HTERT RPE-1 (cell line): ENCODE data around the gene ANGPT4.
"Not testable (repeated sequence)": the region's sequence is repeated elsewhere in the genome, so short reads cannot be mapped to it uniquely, and the experiment has no call there.

Experiments
- in situ Hi-C: fragments of 300-500 bp; cut with MboI; formaldehyde crosslinking; loops from 4 replicates; pipeline ENCODE4 v1.14.3; 2020; ENCODE audit warnings: low sequenced_read_pairs

The ANGPT4 gene

DNA sequence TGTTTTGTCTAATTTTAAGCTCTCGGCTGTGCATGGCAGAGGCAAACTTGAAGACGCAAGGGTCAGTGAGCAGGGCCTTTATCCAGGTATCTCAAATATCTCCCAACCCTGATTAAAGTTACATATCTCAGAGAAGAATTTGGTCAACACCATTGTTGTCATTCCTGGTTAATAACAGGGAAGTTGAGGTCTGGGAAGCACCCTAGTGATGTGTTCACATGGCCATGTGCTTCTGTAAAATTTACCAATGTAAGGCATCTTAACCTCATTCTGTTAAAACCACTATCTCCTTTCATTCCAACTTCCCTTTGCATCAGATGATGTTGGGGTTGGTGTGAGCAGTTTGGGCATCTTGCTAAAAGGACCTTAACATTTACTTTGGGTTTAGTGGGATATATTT is 86.6 kb downstream of the ANGPT4 start:
- in situ Hi-C loops, result no loop called here

DNA sequence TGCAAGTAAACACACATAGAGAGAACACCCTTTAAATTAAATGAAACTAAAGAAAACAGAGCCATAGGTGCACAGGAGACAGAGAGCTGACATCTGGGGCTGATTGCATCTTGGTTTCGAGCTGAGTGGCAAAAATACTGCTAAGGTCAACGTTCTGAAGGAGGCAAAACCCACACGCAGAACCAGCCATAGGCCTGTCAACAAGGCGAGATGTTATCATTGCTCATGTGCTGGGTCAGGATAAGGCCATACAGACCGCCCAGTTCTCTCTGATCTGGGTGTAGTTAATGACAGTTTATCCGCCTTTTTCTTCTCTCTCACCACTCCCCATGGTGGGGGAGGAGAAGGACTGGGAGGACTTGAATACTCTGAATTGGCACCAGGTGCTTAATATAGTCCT is 87.1 kb downstream of the ANGPT4 start:
- in situ Hi-C loops, result no loop called here

DNA sequence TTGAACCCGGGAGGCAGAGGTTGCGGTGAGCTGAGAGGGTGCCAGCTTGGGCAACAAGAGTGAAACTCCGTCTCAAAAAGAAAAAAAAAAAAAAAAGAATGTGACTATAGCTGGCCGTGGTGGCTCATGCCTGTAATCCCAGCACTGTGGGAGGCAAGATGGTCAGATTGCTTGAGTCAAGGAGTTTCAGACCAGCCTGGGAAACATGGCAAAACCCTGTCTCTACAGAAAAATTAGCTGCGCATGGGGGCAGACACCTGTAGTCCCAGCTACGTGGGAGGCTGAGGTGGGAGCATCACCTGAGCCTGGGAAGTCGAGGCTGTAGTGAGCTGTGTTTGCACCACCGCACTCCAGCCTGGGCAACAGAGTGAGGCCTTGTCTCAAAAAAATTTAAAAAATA is 88.2 kb downstream of the ANGPT4 start:
- in situ Hi-C loops, result not testable (repeated sequence)

DNA sequence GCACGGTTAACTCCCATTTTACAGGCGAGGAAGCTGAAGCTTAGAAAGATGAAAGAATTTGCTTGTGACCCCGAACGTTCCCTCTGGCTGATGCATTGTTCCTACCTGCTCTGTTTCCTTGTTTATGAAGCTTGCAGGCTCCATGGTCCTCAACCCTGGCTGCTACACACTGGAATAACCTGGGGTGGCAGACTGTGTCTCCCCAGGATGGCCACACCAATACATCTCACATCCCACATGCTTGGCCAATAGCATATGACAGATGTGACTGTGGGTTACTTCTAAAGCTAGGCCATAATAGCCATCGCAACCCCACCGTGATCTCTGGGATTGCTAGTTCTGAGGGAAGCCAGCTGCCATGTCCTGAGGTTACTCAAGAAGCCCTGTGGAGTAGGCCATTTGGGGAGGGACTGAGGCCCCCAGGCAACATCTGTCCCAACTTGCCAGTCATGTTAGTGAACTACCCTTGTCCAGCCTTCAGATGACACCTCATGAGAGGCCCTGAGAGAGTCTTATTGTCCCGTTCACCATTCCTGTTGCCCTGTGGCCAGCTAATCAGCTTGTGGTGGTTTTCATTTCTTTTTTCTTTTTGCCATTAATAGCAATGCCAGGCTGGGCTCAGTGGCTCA is 89.3 kb downstream of the ANGPT4 start:
- in situ Hi-C loops, result no loop called here

DNA sequence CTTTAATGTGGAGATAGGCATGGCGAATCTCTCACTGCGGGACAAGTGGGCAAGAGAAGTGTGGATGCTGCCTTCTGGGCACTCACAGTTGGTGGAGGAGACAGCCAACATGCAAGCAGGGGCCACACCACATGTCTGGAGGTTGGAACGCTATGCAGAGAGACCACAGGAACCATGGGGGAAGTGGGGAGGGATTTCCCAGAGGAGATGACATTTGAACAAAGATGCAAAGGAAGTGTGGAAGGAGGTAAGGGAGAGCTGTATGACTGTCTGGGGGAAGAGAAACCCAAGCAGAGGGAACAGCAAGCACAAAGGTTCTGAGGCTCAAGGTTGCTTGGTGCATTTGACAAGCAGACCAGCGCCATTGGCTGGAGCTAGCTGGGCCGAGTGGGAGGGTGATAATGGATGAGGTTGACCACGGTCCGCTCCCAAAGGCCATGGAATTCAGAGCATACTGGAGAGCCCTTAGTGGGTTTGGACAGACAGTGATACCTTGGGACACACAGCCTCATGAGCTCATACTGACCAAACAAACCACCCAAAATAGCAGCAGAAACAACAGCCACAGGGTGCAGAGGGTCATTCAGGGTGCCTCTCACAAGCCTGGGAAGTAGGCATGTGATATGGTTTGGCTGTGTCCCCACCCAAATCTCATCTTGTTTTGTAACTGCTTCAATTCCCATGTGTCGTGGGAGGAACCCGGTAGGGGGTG is 90.3 kb downstream of the ANGPT4 start:
- in situ Hi-C loops, result no loop called here

DNA sequence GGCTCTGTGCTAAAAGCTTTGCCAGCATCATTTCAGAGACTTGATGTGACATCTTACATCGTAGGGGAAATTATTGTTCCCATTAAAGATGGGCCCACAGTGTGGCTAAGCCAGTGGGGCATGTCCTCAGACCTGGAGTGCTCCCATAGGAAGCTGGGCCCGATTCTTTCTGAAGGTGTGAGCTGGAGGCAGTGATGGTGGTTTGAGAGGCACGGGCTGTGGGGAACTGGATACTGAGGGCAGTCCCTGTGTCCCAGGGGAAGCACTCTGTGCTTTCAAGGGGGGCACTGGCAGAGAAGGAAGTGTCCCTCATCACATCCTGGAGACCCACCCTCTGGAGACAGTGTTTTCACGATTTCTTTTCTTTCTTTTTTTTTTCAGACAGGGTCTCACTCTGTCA is 91.2 kb downstream of the ANGPT4 start:
- in situ Hi-C loops, result no loop called here

DNA sequence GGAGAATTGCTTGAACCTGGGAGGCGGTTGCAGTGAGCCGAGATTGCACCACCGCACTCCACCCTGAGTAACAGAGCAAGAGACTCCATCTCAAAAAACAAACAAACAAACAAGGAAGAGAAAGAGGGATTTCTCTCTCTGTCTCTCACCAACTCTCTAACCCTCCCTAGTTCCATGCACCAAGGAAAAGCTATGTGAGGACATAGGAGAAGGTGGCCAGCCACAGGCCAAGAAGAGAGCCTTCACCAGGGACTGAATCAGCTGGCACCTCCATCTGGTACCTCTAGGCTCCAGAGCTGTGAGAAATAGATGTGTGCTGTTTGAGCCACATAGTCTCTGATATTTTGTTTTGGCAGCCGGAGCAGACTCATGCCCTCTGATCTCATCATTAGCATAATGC is 91.6 kb downstream of the ANGPT4 start:
- in situ Hi-C loops, result no loop called here

DNA sequence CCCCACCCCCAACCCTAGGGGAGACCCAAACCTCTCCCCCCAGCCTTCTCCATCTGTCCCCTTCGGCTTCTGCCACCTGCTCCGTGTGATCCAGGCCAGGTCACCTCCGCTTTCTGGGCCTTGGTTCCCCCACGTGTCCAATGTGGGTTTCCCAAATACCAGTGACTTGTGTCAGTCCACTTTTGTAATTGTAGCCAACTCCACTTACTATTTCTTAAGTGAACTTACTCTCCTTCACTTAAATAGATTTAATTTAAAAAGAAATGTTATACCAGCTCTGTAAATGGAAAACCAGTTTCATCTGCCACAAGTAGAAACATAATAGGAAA is 92.6 kb downstream of the ANGPT4 start:
- in situ Hi-C loops, result no loop called here

DNA sequence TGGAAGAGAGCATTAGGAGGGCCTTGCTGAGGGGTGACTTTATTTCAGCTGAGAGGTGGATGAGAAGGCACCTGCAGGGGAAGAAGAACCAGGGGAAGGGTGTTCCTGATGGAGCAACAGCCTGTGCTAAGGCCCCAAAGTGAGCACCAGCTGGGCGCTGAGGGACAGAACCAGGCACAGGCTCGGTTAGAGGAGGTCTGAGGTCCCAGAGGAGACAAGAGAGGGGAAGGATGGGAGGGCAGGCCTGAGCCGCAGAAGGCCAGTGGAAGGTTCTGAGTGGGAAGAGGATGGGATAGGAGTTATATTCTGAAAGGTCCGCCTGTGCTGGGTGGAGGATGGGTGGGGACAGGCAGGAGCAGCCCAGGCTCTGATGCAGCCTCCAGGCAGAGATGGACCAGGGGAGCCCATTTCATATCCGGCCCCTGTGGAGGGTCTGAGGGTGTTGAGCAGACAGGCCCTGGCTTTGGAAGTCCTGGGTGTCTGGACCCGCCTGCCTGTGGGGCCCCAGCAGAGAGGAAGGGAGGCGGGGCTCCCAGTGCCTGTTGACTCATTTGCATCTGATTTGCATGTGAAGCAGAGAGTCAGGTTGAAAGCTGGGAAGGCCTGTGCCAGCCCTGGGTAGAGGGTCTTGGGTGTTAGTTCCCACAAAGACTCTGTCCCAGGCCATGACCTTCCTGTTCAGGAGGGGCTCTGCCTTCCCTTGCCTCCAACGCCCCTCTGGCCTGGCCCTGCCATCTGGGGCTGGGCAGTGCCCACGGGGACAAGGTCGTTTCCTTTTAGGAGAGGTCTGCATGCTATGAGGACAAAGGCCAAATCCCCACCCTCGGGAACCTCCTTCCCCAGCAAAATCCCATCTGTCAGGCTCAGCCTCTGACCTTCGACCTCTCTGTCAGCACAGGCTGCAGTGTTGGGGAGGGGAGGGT is 93.2 kb downstream of the ANGPT4 start:
- in situ Hi-C loops, result no loop called here

DNA sequence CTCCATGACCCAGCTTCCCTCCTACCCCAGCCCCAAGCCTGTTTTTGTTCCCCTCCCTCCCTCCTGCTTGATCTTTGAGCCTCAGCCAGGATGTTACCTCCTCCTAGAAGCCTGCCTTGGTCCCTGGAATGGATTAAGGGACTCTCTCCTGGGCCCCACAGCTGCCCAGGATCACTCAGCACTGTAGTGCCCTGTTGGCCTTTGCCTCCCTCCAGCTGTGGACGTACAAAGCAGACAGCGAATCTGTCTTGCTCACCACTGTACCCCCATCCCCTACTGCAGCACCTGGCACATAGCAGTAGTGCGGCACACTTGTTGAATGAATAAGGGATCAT is 94.4 kb downstream of the ANGPT4 start:
- in situ Hi-C loops, result no loop called here

DNA sequence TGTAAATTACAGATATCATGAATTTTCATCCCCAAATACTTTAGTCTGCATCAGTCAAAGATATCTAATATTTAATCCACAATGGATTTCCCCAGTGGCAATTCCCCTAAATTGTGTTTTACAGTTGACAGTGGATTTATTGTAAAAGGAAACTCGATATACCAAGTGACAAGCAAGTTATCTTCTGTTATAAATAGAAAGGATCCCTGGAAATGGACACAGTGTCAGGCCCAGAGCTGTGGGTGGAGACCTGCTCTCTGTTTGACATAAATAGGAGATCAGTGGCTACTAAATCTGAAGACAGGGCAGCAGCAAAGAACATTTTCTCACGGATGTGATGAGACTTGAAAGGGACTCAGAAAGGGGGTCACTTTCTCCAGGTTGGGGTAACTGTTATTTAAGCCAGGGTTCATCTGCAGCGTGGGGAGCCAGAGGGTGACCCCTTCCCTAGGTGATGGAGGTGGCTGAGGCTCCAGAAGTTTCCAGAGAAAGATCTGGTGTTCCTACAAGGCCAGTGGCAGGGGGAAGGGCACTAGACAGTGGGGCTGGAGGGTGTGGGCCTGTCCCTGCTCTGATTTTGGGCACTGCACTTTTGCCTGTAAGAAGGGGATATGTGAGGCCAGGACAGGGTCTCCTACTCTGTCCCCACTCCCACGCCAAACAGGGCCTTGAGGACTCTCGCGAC is 94.9 kb downstream of the ANGPT4 start:
- in situ Hi-C loops, result no loop called here

DNA sequence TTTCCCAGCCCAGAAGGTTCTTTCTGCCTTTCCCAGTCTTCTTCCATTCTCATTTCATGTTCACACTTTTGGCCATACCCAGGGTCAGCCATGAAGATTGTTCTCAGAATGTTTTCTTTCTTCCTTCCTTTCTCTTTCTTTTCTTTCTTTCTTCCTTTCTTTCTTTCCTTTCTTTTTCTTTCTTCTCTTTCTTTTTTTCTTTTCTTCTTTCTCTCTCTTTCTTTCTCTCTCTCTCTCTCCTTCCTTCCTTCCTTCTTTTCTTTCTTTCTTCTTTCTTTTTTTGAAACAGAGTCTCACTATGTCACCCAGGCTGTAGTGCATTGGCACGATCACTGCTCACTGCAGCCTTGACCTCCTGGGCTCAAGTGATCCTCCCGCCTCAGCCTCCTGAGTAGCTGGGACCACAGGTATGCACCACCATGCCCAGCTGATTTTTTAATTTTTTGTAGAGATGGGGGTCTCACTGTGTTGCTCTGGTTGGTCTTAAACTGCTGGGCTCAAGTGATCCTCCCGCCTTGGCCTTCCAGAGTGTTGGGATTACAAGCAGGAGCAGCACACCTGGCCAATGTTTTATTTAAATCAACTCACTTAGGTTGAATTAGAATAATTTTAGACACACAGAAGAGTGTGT is 95.7 kb downstream of the ANGPT4 start:
- in situ Hi-C loops, result no loop called here
